Measurements from ENCODE around the gene RRP36.

DNA sequence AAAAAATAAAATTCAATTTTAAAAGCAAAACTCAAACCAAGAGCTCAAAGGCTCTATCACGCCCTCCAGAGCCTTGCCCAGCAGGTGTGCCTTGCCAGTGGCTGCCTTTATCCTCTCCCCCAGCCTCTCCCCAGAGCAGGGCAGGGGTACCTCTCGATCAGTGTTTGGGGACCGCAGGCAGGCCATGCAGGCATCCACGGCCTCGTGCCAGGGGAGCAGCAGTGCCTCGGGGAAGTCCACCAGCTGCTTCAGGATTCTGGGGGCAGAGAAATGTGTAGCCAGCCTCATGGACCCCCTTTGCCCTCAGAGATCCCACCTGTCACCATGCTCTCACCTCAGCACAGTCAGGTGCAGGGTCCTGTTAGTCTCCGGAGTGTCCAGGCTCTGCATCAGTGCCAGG is 26.6 kb downstream of the RRP36 start:
- TF ChIP-seq, protein P1, sequence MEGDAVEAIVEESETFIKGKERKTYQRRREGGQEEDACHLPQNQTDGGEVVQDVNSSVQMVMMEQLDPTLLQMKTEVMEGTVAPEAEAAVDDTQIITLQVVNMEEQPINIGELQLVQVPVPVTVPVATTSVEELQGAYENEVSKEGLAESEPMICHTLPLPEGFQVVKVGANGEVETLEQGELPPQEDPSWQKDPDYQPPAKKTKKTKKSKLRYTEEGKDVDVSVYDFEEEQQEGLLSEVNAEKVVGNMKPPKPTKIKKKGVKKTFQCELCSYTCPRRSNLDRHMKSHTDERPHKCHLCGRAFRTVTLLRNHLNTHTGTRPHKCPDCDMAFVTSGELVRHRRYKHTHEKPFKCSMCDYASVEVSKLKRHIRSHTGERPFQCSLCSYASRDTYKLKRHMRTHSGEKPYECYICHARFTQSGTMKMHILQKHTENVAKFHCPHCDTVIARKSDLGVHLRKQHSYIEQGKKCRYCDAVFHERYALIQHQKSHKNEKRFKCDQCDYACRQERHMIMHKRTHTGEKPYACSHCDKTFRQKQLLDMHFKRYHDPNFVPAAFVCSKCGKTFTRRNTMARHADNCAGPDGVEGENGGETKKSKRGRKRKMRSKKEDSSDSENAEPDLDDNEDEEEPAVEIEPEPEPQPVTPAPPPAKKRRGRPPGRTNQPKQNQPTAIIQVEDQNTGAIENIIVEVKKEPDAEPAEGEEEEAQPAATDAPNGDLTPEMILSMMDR (IDR thresholded peaks at IDR 0.05), result no peak
- no peak for TF ChIP-seq POLR2A (IDR thresholded peaks at IDR 0.05)

Data from body of pancreas (tissue), 4 donors.